ENCODE results near the gene AOC2. TPM values are rescaled to one million over a fixed set of nuclear protein-coding genes. Genes with fewer than 3 reads are reported as not detected.

The AOC2 gene
- total and polyA plus RNA-seq, 2 of the 13 experiments (the other 11 are each of a cell fraction or from before 2014, with no cell fraction given), result 1.2 to 3.3 TPM

DNA sequence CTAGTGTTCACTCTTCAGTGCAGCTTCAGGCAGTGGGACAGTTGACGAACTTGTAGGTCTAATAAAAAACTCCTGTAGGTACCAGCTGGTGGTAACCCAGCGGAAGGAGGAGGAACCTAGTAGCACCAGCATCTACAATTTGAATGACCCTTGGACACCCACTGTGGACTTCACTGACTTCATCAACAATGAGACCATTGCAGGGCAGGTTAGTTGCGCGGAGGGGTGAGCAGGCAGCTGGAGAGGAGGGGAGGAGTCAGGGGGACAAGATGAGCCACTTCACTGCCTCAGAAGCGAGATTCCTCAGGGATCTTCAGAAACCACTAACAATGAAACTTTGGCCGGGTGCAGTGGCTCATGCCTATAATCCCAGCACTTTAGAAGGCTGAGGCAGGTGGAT, 28.9 kb downstream of the AOC2 start (continued):
- TF ChIP-seq XRCC5 (optimal IDR thresholded peaks at IDR 0.05; ENCODE audit: low read length), result peak; percentile 71
- TF ChIP-seq, protein P1, sequence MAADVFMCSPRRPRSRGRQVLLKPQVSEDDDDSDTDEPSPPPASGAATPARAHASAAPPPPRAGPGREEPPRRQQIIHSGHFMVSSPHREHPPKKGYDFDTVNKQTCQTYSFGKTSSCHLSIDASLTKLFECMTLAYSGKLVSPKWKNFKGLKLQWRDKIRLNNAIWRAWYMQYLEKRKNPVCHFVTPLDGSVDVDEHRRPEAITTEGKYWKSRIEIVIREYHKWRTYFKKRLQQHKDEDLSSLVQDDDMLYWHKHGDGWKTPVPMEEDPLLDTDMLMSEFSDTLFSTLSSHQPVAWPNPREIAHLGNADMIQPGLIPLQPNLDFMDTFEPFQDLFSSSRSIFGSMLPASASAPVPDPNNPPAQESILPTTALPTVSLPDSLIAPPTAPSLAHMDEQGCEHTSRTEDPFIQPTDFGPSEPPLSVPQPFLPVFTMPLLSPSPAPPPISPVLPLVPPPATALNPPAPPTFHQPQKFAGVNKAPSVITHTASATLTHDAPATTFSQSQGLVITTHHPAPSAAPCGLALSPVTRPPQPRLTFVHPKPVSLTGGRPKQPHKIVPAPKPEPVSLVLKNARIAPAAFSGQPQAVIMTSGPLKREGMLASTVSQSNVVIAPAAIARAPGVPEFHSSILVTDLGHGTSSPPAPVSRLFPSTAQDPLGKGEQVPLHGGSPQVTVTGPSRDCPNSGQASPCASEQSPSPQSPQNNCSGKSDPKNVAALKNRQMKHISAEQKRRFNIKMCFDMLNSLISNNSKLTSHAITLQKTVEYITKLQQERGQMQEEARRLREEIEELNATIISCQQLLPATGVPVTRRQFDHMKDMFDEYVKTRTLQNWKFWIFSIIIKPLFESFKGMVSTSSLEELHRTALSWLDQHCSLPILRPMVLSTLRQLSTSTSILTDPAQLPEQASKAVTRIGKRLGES (CRISPR knock-in tag; IDR thresholded peaks at IDR 0.05; ENCODE audit: borderline replicate concordance), result no peak
- TF ChIP-seq PAX8 (CRISPR knock-in tag; IDR thresholded peaks at IDR 0.05; ENCODE audit: borderline replicate concordance), result no peak
- TF ChIP-seq, protein P2, sequence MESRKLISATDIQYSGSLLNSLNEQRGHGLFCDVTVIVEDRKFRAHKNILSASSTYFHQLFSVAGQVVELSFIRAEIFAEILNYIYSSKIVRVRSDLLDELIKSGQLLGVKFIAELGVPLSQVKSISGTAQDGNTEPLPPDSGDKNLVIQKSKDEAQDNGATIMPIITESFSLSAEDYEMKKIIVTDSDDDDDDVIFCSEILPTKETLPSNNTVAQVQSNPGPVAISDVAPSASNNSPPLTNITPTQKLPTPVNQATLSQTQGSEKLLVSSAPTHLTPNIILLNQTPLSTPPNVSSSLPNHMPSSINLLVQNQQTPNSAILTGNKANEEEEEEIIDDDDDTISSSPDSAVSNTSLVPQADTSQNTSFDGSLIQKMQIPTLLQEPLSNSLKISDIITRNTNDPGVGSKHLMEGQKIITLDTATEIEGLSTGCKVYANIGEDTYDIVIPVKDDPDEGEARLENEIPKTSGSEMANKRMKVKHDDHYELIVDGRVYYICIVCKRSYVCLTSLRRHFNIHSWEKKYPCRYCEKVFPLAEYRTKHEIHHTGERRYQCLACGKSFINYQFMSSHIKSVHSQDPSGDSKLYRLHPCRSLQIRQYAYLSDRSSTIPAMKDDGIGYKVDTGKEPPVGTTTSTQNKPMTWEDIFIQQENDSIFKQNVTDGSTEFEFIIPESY (CRISPR knock-in tag; IDR thresholded peaks at IDR 0.05), result peak; percentile 25; the same call in 1 of the 2 replicates
- no peak for TF ChIP-seq SRY (CRISPR knock-in tag; IDR thresholded peaks at IDR 0.05)
- TF ChIP-seq FOXM1 (CRISPR knock-in tag; IDR thresholded peaks at IDR 0.05), result no peak
- no peak for TF ChIP-seq ZNF510 (CRISPR knock-in tag; IDR thresholded peaks at IDR 0.05; ENCODE audit: low read depth)
- TF ChIP-seq RXRB (CRISPR knock-in tag; IDR thresholded peaks at IDR 0.05; ENCODE audit: borderline replicate concordance), result 0 out of 2 replicates have a peak, but pooled peaks have one; percentile 10
- TF ChIP-seq ZNF362 (CRISPR knock-in tag; IDR thresholded peaks at IDR 0.05; ENCODE audit: borderline replicate concordance), result 0 out of 2 replicates have a peak, but pooled peaks have one; percentile 17
- no peak for TF ChIP-seq SOX13 (IDR thresholded peaks at IDR 0.05)
- 0 out of 4 replicates have a peak, but pooled peaks of 1 of the 2 experiments have one; percentile 12 for TF ChIP-seq SOX13 (CRISPR knock-in tag; conservative IDR thresholded peaks at IDR 0.05 in 1 of 2, IDR thresholded peaks at IDR 0.05 in 1 of 2)
- TF ChIP-seq SAP130 (CRISPR knock-in tag; IDR thresholded peaks at IDR 0.05; ENCODE audit: low read depth), result no peak
- no peak for TF ChIP-seq ZNF468 (CRISPR knock-in tag; IDR thresholded peaks at IDR 0.05)
- no peak for TF ChIP-seq SMYD3 (CRISPR knock-in tag; IDR thresholded peaks at IDR 0.05)
- no peak for TF ChIP-seq ZNF7 (CRISPR knock-in tag; IDR thresholded peaks at IDR 0.05)
- TF ChIP-seq ZNF572 (CRISPR knock-in tag; IDR thresholded peaks at IDR 0.05), result no peak
- TF ChIP-seq ZBTB38 (CRISPR knock-in tag; IDR thresholded peaks at IDR 0.05), result peak; percentile 64; the same call in 1 of the 2 replicates
- TF ChIP-seq PAXIP1 (CRISPR knock-in tag; conservative IDR thresholded peaks at IDR 0.05), result 0 out of 2 replicates have a peak, but pooled peaks have one; percentile 15
- no peak for TF ChIP-seq NAIF1 (CRISPR knock-in tag; IDR thresholded peaks at IDR 0.05; ENCODE audit: borderline replicate concordance)
- TF ChIP-seq ZNF251 (CRISPR knock-in tag; IDR thresholded peaks at IDR 0.05), result no peak

All from HepG2 (cell line).